Panc1 (cell line): ENCODE data around the gene SLTM. TPM values are rescaled to one million over a fixed set of nuclear protein-coding genes. Genes with fewer than 3 reads are reported as not detected.

Source experiments
- ATAC-seq: fragments of 200-7000 bp; cut with Tn5 transposase; 2 replicates; pipeline ENCODE4 v1.9.1; 2020; ENCODE audit warnings: mild to moderate bottlenecking, moderate library complexity
- BruUV-seq: library from RNA; stranded (reverse); fragments of 400-500 nt; replicated peaks from 2 replicates; lab custom pipeline; 2021; lab: Mats Ljungman, UMichigan
- CTCF ChIA-PET: fragments of 300-600 bp; sonication (Branson Sonifier 250); formaldehyde crosslinking; loops from one replicate; lab custom pipeline; 2022; ENCODE audit warnings: antibody characterized with exemption; lab: Charles Lee
- POLR2A ChIA-PET: fragments of 300-600 bp; sonication (Branson Sonifier 250); formaldehyde crosslinking; loops from one replicate; lab custom pipeline; 2022; ENCODE audit warnings: antibody characterized with exemption; lab: Charles Lee
- DNase-seq: peaks from one replicate; pipeline ENCODE4 v3.0.0-alpha.2; 2010; ENCODE audit warnings: low read depth, low spot score
- H3K27ac ChIP-seq: 2 replicates; pipeline ENCODE4 v1.5.1; 2011; ENCODE audit warnings: mild to moderate bottlenecking, low read length, inconsistent platforms
- H3K27me3 ChIP-seq: fragments of 200-500 bp; sonication (Bioruptor generic); 2 replicates; pipeline ENCODE4 v1.6.0; 2014; ENCODE audit warnings: low read length, inconsistent platforms; ENCODE audit not compliant: control insufficient read depth, insufficient read depth
- H3K36me3 ChIP-seq: fragments of 200-500 bp; sonication (Bioruptor generic); 2 replicates; pipeline ENCODE4 v1.5.1; 2014; ENCODE audit warnings: inconsistent platforms, mild to moderate bottlenecking, low read length, moderate library complexity; ENCODE audit not compliant: control insufficient read depth, insufficient read depth
- H3K4me1 ChIP-seq: 2 replicates; pipeline ENCODE4 v1.5.1; 2011; ENCODE audit warnings: inconsistent platforms, mild to moderate bottlenecking, low read length, moderate library complexity; ENCODE audit not compliant: control insufficient read depth, insufficient read depth
- H3K4me3 ChIP-seq, 2 experiments: 2 replicates each; pipeline ENCODE4 v1.5.1; 2011 to 2012; ENCODE audit warnings: low read depth in 2 of 2, low read length in 2 of 2, mild to moderate bottlenecking in 2 of 2, inconsistent platforms in 1 of 2, moderate library complexity in 1 of 2
- H3K9me3 ChIP-seq: fragments of 200-500 bp; sonication (Bioruptor generic); 2 replicates; pipeline ENCODE4 v1.5.1; 2014; ENCODE audit warnings: low read depth, mild to moderate bottlenecking, inconsistent platforms, low read length, moderate library complexity; ENCODE audit not compliant: control insufficient read depth, insufficient read depth
- POLR2AphosphoS5 ChIP-seq: IDR thresholded peaks from 2 replicates; pipeline ENCODE4 v1.6.1; 2012; ENCODE audit warnings: mild to moderate bottlenecking, low read depth, low read length, moderate library complexity
- SIN3A ChIP-seq: IDR thresholded peaks from 2 replicates; pipeline ENCODE4 v1.6.1; 2012; ENCODE audit warnings: low read depth, mild to moderate bottlenecking, low read length, moderate library complexity, borderline replicate concordance; ENCODE audit not compliant: insufficient read depth
- TCF7L2 ChIP-seq: IDR thresholded peaks from 2 replicates; pipeline ENCODE4 v1.6.1; 2011; ENCODE audit warnings: mild to moderate bottlenecking, low read depth, low read length, inconsistent platforms
- in situ Hi-C: cut with HindIII; loops from 2 replicates; pipeline ENCODE4 v1.10.0; 2016; ENCODE audit warnings: low sequenced_read_pairs, low pct_unique_long_range_greater_than_20kb
- intact Hi-C: fragments of 100-400 bp; cut with micrococcal nuclease; formaldehyde crosslinking; loops from one replicate; pipeline ENCODE4 v1.10.0; 2022; ENCODE audit not compliant: unreplicated experiment
- total RNA-seq: library from RNA; stranded (reverse); gene quantifications from one replicate; pipeline ENCODE4 v1.2.1, GENCODE V29; 2021; ENCODE audit not compliant: unreplicated experiment
- TF ChIP-seq, protein P1 (sequence below): fragments of 450-650 bp; IDR thresholded peaks from 2 replicates; pipeline ENCODE4 v1.5.1; 2017; ENCODE audit warnings: mild to moderate bottlenecking
- TF ChIP-seq, protein P2 (sequence below), 2 experiments: IDR thresholded peaks; 2 replicates each; pipeline ENCODE4 v1.6.1; 2011 to 2012; ENCODE audit warnings: low read depth in 2 of 2, control low read depth in 1 of 2, low read length in 1 of 2, mild to moderate bottlenecking in 1 of 2, moderate library complexity in 1 of 2; ENCODE audit not compliant: insufficient read depth in 1 of 2

SLTM gene
- total RNA-seq, 1 experiment from 2014 or later: 75.7 TPM

DNA sequence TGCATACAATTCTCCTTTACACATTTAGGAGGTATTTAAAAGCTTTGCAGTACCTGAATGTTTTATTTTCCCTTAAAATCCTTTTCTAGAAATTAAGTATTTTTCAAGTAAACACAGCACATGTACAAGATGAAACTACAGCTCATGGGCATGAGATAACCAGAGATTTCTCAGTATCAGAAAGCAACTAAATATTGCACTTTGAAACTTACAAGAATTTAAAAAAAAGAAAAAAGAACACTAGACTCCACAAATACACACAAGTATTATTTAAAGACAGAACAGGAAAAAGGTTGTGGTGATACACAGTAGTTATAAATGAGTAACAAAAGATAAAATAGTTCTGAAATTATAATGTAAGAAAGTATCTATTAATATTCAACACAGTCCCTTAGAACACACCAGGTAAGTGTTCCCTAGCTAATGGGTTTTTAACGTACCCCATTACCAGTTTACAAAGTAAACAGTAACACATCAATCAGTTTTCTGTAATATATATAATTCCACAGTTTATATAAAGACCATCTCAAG lies 35.3 kb downstream of the SLTM start:
- DNase-seq (no peak), ATAC-seq (no peak)
- Histone ChIP-seq H3K4me3 (no peak overlapping the region), H3K27ac (no peak overlapping the region), H3K9me3 (no peaks in the 10 kb centered on the region), H3K27me3 (no peaks in the 10 kb centered on the region), H3K4me1 (no peaks in the 10 kb centered on the region), H3K36me3 (peaks cover 62% of the 10 kb centered on the region)
- intact Hi-C loops: no loop called here
- no TSS peak for BruUV-seq
- TF ChIP-seq POLR2AphosphoS5 (no peak), TCF7L2 (no peak), SIN3A (no peak)
- TF ChIP-seq, protein P1, sequence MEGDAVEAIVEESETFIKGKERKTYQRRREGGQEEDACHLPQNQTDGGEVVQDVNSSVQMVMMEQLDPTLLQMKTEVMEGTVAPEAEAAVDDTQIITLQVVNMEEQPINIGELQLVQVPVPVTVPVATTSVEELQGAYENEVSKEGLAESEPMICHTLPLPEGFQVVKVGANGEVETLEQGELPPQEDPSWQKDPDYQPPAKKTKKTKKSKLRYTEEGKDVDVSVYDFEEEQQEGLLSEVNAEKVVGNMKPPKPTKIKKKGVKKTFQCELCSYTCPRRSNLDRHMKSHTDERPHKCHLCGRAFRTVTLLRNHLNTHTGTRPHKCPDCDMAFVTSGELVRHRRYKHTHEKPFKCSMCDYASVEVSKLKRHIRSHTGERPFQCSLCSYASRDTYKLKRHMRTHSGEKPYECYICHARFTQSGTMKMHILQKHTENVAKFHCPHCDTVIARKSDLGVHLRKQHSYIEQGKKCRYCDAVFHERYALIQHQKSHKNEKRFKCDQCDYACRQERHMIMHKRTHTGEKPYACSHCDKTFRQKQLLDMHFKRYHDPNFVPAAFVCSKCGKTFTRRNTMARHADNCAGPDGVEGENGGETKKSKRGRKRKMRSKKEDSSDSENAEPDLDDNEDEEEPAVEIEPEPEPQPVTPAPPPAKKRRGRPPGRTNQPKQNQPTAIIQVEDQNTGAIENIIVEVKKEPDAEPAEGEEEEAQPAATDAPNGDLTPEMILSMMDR: no peak
- TF ChIP-seq, protein P2, sequence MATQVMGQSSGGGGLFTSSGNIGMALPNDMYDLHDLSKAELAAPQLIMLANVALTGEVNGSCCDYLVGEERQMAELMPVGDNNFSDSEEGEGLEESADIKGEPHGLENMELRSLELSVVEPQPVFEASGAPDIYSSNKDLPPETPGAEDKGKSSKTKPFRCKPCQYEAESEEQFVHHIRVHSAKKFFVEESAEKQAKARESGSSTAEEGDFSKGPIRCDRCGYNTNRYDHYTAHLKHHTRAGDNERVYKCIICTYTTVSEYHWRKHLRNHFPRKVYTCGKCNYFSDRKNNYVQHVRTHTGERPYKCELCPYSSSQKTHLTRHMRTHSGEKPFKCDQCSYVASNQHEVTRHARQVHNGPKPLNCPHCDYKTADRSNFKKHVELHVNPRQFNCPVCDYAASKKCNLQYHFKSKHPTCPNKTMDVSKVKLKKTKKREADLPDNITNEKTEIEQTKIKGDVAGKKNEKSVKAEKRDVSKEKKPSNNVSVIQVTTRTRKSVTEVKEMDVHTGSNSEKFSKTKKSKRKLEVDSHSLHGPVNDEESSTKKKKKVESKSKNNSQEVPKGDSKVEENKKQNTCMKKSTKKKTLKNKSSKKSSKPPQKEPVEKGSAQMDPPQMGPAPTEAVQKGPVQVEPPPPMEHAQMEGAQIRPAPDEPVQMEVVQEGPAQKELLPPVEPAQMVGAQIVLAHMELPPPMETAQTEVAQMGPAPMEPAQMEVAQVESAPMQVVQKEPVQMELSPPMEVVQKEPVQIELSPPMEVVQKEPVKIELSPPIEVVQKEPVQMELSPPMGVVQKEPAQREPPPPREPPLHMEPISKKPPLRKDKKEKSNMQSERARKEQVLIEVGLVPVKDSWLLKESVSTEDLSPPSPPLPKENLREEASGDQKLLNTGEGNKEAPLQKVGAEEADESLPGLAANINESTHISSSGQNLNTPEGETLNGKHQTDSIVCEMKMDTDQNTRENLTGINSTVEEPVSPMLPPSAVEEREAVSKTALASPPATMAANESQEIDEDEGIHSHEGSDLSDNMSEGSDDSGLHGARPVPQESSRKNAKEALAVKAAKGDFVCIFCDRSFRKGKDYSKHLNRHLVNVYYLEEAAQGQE (IDR thresholded peaks at IDR 0.05; ENCODE audit: insufficient read depth in 1 of 2, low read depth in 2 of 2, low read length in 1 of 2): no peak
- CTCF ChIA-PET: no interaction called here
- POLR2A ChIA-PET: no interaction called here
- in situ Hi-C loops: no loop called here

DNA sequence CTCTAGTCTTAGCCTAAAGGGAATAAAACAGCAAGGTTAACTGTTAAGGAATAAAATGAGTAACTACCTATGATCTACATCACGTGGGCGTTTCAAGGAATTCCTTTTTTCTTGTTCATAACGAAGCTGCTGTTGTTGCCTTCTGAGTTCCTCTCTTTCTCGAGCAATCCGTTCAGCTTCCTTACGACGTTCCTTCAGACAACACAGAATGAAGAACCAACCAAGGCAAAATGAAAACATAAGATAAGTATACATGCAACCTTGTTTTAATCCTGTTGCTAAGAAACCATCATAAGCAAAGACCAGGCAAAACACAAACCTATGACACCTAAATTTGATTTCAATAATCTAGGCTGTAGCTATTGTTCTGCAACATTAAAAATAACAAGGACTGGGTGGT lies 44.1 kb downstream of the SLTM start:
- no peak for DNase-seq
- H3K27ac ChIP-seq: no peak overlapping the region
- H3K27me3 ChIP-seq: no peaks in the 10 kb centered on the region
- TF ChIP-seq, protein P1: no peak
- TF ChIP-seq TCF7L2 (no peak), POLR2AphosphoS5 (no peak), SIN3A (no peak)
- TF ChIP-seq, protein P2 (IDR thresholded peaks at IDR 0.05; ENCODE audit: insufficient read depth in 1 of 2, low read depth in 2 of 2, low read length in 1 of 2): no peak
- H3K4me1 ChIP-seq: no peaks in the 10 kb centered on the region
- BruUV-seq: no TSS peak
- no peaks in the 10 kb centered on the region for H3K9me3 ChIP-seq
- H3K36me3 ChIP-seq: peaks cover 74% of the 10 kb centered on the region
- ATAC-seq: no peak
- intact Hi-C loops (no loop called here), in situ Hi-C loops (no loop called here)
- H3K4me3 ChIP-seq: no peak overlapping the region
- ChIA-PET POLR2A (no interaction called here), CTCF (no interaction called here)
